Psoas muscle (tissue), 8 donors: ENCODE results near the gene TSPAN31. TPM values are rescaled to one million over a fixed set of nuclear protein-coding genes. Genes with fewer than 3 reads are reported as not detected.

Experiments used
- ATAC-seq, 4 donors: fragments of 200-7000 bp; cut with Tn5 transposase; one replicate each; pipeline ENCODE4 v1.9.1; 2020; ENCODE audit warnings: moderate library complexity in 3 of 4, mild to moderate bottlenecking in 2 of 4
- DNase-seq, 2 donors: peaks; one replicate each; pipeline ENCODE4 v3.0.0-alpha.2; 2020
- H3K27ac ChIP-seq: fragments of 200-600 bp; one replicate; pipeline ENCODE4 v1.8.0; 2022
- H3K27me3 ChIP-seq, 3 donors: fragments of 200-600 bp in 1 of 3; one replicate each; pipeline versions ENCODE4 v1.6.1 to v1.8.0; 2013 to 2022; ENCODE audit warnings: low read length in 2 of 3, mild to moderate bottlenecking in 2 of 3, moderate library complexity in 1 of 3; ENCODE audit not compliant: insufficient read depth in 3 of 3
- H3K36me3 ChIP-seq, 2 donors: fragments of 200-600 bp in 1 of 2; one replicate each; pipeline versions ENCODE4 v1.6.1 to v1.8.0; 2013 to 2022; ENCODE audit warnings: low read depth in 1 of 2, mild to moderate bottlenecking in 1 of 2, moderate library complexity in 1 of 2; ENCODE audit not compliant: insufficient read depth in 1 of 2
- H3K4me1 ChIP-seq: fragments of 200-600 bp; one replicate; pipeline ENCODE4 v1.8.0; 2022
- H3K4me3 ChIP-seq: fragments of 200-600 bp; one replicate; pipeline ENCODE4 v1.8.0; 2022; ENCODE audit warnings: mild to moderate bottlenecking
- H3K9me3 ChIP-seq: fragments of 200-600 bp; one replicate; pipeline ENCODE4 v1.8.0; 2022
- CTCF ChIP-seq: fragments of 200-600 bp; IDR thresholded peaks from one replicate; pipeline ENCODE4 v1.8.0; 2022; ENCODE audit warnings: antibody characterized with exemption
- WGBS, 3 donors: extraction: QIAGEN DNeasy Blood & Tissue Kit; methylation state at CpG; one replicate each; pipeline versions ENCODE4 v1.1.6 to v1.1.7; 2013; 5-methylcytosine and 5-hydroxymethylcytosine counted together
- intact Hi-C, 2 donors: fragments of 100-400 bp; cut with DNase I; formaldehyde crosslinking; loops; one replicate each; pipeline versions ENCODE4 v1.11.0 to v1.14.2; 2022
- polyA plus RNA-seq, 3 donors: library from polyadenylated mRNA; stranded (reverse); fragments of 200-250 nt; gene quantifications; one replicate each; pipeline ENCODE4 v1.2.3, GENCODE V29; 2013
- total RNA-seq, 4 donors: library from RNA; stranded (reverse); fragmentation: NEBNext Ultra II Directional in 2 of 4; extraction: Animal tissue kit (Norgen Biotek cat#: 25700) in 2 of 4; gene quantifications; one replicate each; pipeline versions ENCODE4 v1.2.1 to v1.2.4, GENCODE V29; 2021 to 2023
- donor health status: healthy with polysubstance abuse.
- donor health status: DM: no; HTN: no; CAD: no; lungs with moderate emphysema.
- donor health status: Bipolar disorder and iron deficiency.
- donor health status: healthy.
- donor health status: DM: yes; HTN: yes; CAD: no.
- donor health status: DM: no; HTN: no; CAD: no.
- donor health status: DM: no; HTN: no; CAD: no.
- donor health status: DM: yes; HTN: yes; CAD: no.

Gene TSPAN31
- total and polyA plus RNA-seq, 7 donors: 14.6 to 31.2 (median 20.6) TPM

- Histone ChIP-seq H3K4me3 (no peak overlapping the region), H3K9me3 (no peaks in the 10 kb centered on the region), H3K27me3 (no peaks in the 10 kb centered on the region), H3K36me3 (peaks cover 6 to 41% of the 10 kb centered on the region in 2 donors), H3K27ac (no peak overlapping the region), H3K4me1 (peaks cover 17% of the 10 kb centered on the region)
- intact Hi-C loops: loop anchor here in 1 of 2 donors (1.0 kb wide), 1 partner anchor 124 kb away; no protein-coding TSS in a partner anchor
- 73 to 82% (median 73%) methylated on average over 2 of the region's 2 CpGs for WGBS, 3 donors
- no peak for TF ChIP-seq CTCF
- no peak for ATAC-seq
- no peak for DNase-seq
Observed at GRCh38 chr12:57781801-57782200, 37.0 kb downstream of the TSPAN31 start.

GRCh38 chr12:57782243-57782607 lies 37.4 kb downstream of the TSPAN31 start:
- peaks cover 17% of the 10 kb centered on the region for H3K4me1 ChIP-seq
- no peak for TF ChIP-seq CTCF
- WGBS, 3 donors: 22 to 32% (median 27%) methylated on average over 4 of the region's 4 CpGs
- intact Hi-C loops: loop anchor here in 1 of 2 donors (1.0 kb wide), 1 partner anchor 123 kb away; no protein-coding TSS in a partner anchor
- ATAC-seq (peak; percentile 1 to 18 (median 6)), DNase-seq (no peak)
- peak overlapping the region; percentile 83 for H3K4me3 ChIP-seq
- H3K36me3 ChIP-seq: peaks cover 9 to 45% of the 10 kb centered on the region in 2 donors
- H3K9me3 ChIP-seq: no peaks in the 10 kb centered on the region
- H3K27me3 ChIP-seq: no peaks in the 10 kb centered on the region
- H3K27ac ChIP-seq: peak overlapping the region; percentile 84

- Histone ChIP-seq H3K36me3 (peaks cover 9 to 51% of the 10 kb centered on the region in 2 donors), H3K27me3 (no peaks in the 10 kb centered on the region), H3K4me1 (peaks cover 17% of the 10 kb centered on the region), H3K9me3 (no peaks in the 10 kb centered on the region), H3K27ac (peak within 1 kb of the TSS; percentile 84), H3K4me3 (peak within 1 kb of the TSS; percentile 83)
- intact Hi-C loops: loop anchor here in 1 of 2 donors (1.0 kb wide), 1 partner anchor 122 kb away; no protein-coding TSS in a partner anchor
- ATAC-seq (peak; percentile 96 to 99 (median 98)), DNase-seq (peak; percentile 98 to 99)
- TF ChIP-seq CTCF: peak; percentile 88
- WGBS, 3 donors: 0 to 1% (median 1%) methylated on average over 43 to 45 of the region's 45 CpGs
Observed at GRCh38 chr12:57782608-57783465, 38.0 kb downstream of the TSPAN31 start, which contains the start of gene TSFM. TSFM (plus strand) TSS chr12:57782787; CDS start chr12:57782802, 15 bp downstream.

- Histone ChIP-seq H3K27ac (peak overlapping the region; percentile 84), H3K9me3 (no peaks in the 10 kb centered on the region), H3K4me1 (peaks cover 17% of the 10 kb centered on the region), H3K36me3 (peaks cover 9 to 57% of the 10 kb centered on the region in 2 donors), H3K4me3 (peak overlapping the region; percentile 83), H3K27me3 (no peaks in the 10 kb centered on the region)
- no peak for DNase-seq
- intact Hi-C loops: no loop called here
- WGBS, 3 donors: 77 to 82% (median 78%) methylated on average over 12 of the region's 12 CpGs
- no peak for TF ChIP-seq CTCF
- no peak for ATAC-seq
Observed at GRCh38 chr12:57783466-57783801, 38.6 kb downstream of the TSPAN31 start.
